Stimulated activated CD8-positive, alpha-beta memory T cell treated with anti-CD3 and anti-CD28 coated beads, Interleukin-15, amount 100 ng/mL, for 4 hours (primary cell): ENCODE measurements around the gene HOXB5.

ENCODE experiments used
- DNase-seq, 2 donors: peaks; one replicate each; pipeline ENCODE4 v3.0.0-alpha.2; 2020; ENCODE audit warnings: low read depth in 2 of 2

Gene HOXB5

DNA sequence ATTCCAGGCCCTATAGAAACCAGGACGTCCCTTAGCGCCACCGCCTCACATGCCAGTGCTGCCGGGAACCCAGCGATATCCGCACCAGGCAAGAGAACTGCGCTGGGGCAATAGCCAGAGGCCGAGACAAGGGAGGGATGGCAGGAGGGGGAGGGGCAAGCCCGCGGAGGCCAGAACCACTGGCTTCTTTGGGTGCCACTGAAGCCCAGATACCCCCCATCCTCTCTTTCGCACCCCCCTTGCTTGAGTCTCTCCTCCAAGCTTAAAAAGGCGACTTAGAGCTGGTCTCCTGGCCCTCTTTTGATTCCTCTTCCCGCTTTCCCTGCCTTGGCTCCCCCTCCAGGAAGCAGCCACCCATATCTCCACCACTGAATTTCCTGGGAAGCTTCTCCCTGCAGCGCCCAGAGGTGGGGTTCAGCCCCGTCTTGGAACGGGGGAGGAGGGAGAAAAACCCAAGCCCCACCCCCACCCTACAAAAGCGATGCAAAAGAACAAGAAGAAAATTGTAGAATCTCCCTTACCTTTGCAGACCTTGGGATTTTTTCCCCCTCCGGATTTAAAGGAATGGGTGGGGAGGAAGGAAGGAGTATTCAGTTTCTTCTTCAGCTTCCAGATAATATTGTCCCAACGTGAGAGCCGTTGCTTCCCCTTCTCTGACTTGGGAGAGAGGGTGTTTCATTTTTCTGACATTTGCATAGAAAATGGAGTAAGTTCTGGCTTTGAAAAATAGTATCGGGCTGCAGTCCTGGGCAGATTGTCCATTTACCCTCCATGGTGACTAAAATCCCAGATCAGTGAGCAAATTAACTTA lies 10.6 kb upstream of the HOXB5 start:
- no peak for DNase-seq

GRCh38 chr17:48601539-48602425 lies 8.2 kb upstream of the HOXB5 start:
- no peak for DNase-seq

DNA sequence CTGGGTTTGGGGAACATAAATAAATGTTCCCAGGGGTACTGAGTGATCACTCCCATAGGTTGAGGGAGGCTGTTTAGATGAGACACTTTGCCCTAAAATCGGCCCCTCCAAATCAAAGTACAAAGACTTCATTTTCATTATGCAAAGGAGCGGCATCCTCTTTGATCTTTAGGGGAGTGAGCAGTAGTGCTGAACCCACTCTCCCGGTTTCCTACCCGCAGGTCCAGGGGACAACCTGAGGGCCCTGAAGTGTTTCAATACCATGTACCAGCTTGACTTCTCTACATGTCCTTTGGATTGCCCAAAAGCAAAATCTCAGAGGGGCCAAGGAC lies 7.6 kb upstream of the HOXB5 start:
- no peak for DNase-seq

GRCh38 chr17:48600244-48601098 lies 6.9 kb upstream of the HOXB5 start:
- no peak for DNase-seq

DNA sequence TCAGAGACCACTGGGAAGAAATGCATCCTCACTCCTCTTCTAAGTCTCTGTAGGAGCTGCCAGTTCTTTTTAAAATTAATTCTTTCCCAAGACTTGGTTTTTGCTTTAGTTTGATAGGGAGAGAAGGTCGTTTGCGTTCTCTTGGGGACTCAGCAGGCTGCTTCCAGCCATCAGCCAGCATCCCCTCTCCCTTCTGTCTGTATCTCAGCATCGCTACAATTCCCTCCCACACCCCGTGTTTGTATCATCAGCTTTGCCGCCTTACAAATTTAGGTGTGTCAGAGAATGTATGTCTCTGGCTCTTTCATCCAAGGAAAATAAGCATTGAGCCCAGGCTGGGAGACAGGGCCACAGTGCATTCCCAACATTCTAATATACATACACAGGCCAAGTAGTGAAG lies 5.8 kb upstream of the HOXB5 start:
- DNase-seq: no peak

DNA sequence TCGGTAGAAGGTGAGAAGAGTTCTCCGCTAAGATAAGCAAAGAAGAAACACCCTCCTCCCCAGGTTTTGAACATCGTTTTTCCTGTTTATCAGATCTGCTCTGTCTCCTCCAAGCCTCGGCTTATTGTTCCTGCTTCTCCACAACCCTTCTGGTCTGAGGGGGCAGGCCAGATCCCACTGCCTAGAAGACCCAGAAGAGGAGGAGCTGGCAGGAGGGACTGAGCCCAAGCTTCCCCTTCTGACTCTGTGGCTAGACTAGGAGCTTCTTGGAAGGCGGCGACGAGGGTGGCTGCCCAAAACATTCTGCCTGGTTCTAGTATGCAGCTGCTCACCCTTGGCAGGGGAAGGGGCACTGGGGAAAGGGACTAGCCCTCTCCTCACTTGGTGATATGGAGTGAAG lies 5.2 kb upstream of the HOXB5 start:
- no peak for DNase-seq

GRCh38 chr17:48597778-48598631 lies 4.4 kb upstream of the HOXB5 start:
- no peak for DNase-seq

DNA sequence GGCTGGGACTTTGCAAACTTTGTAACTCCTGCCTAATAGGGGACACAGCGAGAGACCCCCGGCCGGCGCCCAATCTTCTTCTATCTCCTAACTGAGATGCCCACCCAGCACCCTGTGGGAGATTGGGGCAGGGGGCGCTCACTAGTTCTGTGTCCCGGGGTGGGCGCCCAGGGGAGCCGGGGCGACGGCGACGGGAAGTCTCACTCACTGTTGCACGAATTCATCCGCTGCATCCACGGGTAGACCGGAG lies 3.9 kb upstream of the HOXB5 start:
- DNase-seq: no peak

DNA sequence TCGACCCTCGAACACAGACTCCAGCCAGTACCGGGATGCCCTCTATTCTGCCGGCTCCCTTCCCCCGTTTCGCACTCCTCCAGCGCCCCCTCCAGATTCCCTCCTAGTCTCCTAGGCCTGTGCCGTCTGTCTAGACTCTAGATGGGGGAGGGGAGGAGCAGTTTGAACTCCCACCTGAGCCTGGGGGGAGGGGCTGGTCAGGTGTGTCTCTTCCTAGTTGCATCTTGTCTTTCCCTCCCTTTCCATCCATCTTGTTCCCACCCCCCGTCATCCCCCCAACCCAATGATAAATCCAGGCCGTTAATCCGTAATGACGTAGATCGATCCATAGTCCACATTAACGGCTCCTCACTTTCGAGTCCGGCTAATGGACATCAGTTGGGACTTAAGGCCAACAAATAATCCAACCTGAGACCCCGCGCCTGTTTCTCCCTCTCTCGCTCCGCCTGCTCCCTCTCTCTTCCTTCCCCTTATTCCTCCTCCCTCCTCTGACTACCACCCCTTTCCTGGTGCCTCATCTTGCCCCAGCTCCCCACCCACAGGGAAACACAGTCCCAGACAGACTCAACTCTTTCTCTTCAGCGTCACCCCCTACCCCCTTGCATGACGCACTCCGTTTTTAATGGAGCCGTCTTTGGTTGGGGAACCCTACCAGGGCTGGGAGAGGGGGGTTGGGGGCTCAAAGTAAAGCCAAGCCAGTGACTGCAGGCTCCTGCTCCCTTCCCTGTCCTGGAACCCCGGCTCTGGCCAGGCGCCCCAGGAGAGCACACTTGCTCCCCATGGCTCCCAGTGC lies 3.4 kb upstream of the HOXB5 start:
- DNase-seq: no peak

DNA sequence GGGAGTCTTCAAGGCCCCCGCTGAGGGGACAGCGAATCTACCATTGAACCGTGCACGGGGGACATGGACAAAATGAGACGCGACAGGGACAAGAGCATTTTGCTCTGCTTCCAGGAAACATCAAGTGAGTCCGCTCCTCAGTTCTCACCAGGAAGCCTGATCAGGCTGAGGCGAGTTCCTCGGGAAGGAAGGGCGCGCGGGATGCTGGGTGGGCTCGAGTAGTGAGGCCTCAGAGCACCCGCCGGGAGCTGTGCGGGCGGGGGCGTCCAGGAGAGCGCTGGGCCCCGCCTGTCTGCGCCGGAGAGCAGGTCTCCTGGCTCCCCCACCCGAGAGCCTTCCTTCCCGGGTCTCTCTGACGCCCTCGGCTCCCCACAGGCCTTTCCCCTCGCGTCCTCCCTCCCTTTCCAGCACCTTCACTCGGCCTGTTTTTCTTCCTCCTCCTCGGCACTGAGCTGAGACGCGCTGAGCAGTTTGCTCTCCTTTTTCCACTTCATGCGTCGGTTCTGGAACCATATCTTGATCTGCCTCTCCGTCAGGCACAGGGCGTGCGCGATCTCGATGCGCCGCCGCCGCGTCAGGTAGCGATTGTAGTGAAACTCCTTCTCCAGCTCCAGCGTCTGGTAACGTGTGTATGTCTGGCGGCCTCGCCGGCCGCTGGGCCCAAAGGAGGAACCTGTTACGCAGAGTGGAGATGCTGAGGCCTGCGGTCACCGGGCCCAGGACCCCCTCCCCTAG lies 2.6 kb upstream of the HOXB5 start:
- no peak for DNase-seq

DNA sequence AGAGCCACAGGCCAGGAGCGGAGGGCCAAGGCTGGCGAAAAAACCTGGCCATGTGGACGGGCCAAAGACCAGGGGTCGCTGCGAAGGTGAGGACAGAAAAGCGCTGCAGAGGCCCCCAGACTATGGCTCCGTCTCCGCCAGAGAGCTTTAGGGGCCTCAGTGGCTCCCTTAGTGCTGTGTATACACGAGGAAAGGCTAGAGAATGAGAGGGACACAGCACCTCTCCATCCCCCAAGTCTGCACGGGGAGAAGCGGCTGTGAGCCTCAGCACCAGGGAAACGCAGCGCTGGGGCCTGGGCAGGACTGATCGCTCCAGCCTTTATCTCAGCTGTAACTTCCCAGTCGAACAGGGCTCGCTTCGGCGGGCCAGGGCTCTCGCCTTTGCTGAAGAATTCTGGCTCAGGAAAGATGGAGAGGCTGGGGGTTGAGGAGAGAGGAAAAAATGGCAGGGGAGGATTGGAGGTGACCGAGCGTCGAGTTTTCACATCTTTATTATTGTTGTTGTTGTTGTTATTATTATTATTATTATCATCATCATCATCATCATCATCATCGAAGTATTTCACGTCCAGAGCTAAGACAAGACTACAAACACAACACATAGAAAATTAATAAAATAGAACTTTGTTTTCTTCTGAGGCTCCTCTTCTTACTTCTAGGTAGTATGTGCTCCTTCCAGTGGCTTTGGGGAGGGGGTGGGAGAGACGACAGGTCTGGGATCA lies 1.9 kb upstream of the HOXB5 start:
- DNase-seq: no peak

- no peak for DNase-seq
These were observed 1.1 kb upstream of the HOXB5 start for GRCh38 chr17:48594538-48595277.

DNA sequence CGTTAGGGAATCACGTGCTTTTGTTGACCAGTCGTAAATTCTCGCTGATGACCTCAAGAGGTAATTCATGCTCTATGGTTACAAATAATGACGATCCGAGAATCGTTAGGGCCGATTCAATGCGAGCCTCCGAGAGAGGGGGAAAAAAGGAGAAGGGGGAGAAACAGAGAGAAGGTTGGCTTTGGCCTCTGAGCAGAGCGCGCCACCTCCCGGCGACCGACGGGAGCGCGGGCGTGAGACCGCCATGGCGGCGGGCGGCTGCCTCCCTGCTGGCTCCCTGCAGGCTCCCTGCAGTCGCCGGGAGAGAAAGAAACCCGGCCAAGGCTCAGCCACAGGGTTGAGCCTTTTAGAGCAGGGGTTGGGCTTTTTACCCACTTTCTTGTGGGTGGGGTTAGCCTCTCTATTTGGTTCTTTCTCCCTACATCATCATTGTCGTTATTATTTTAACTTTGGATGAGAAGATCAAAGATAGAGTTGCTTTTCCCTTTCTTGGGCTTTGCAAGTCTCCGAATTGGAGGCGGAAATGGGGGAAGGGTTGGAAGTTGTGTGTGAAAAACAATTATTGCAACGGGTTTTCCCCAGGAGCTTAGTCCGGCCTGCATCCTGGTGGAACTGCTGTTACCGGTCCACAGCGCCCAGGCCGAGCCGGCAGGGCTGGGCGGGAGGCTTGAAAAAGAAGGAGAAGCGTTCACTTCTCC lies 410 bp upstream of the HOXB5 start:
- peak; percentile 45 to 51 for DNase-seq

- DNase-seq: no peak
These were observed 1.0 kb downstream of the HOXB5 start for GRCh38 chr17:48592577-48592976.

DNA sequence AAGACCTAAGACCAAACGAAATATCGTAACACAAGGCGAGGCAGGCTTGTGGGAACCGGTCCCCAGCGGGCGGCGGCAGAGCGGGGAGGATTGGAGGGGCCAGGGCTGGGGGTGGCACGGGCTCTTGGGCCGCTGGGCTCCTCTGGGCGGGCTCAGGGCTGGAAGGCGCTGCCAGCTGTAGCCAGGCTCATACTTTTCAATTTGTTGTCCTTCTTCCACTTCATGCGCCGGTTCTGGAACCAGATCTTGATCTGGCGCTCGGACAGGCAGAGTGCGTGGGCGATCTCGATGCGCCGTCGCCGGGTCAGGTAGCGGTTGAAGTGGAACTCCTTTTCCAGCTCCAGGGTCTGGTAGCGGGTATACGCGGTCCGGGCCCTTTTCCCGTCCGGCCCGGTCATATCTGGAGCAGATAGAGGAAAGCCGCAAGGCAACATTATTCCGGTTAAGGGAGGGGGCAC lies 1.5 kb downstream of the HOXB5 start:
- no peak for DNase-seq

DNA sequence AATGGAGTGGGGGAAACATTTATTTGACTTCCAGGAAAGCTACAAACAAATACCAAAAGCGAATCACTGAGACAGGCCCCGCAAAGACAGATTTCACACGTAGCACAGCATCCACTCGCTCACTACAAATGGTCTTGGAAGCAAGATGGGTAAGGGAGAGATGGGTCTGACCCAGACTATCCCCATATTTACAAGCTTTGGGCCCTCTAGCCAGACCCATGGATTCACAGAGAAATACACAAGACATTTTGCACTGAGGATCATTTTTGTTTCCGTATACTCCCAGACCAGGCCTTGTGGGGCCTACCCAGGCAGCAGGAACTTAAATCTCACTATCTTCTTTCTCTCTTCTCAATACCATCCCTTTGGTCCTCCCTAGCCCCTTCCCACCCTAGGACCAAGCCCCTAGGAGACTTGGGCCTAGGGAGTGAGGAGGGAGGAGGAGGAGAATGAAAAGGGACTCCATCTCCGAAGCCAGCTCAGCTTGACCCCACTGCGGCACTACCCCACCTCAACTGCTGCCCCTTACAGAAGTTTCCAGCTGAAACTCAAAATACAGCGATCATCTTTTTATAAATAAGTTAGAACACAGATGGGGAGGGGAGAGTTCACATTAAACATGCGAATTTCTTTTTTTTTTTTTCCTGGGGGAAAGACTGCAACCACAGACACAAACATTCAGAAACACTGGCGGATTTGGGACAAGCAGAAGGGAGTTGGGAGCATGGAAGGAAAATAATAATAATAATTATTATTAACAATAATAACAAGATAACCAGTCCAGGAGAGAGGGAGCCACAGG lies 2.1 kb downstream of the HOXB5 start:
- DNase-seq: no peak

- DNase-seq: no peak
These were observed 2.9 kb downstream of the HOXB5 start for GRCh38 chr17:48590607-48591161.
